Parathyroid adenoma (tissue), 2 donors: Measurements from ENCODE around the gene SAPCD2.
A peak's percentile ranks its signal among the peaks of the same experiment; 100 is the strongest.

Source experiments
- H2AFZ ChIP-seq: fragments of 300-600 bp; sonication (generic); one replicate; pipeline ENCODE4 v1.7.0; 2017; ENCODE audit warnings: antibody characterized with exemption, mild to moderate bottlenecking
- H3K27ac ChIP-seq: fragments of 300-600 bp; sonication (generic); one replicate; pipeline ENCODE4 v1.7.0; 2017
- H3K27me3 ChIP-seq: fragments of 300-600 bp; sonication (generic); one replicate; pipeline ENCODE4 v1.7.0; 2017; ENCODE audit warnings: low read length; ENCODE audit not compliant: control insufficient read depth, insufficient read depth
- H3K36me3 ChIP-seq: fragments of 300-600 bp; sonication (generic); one replicate; pipeline ENCODE4 v1.7.0; 2017; ENCODE audit warnings: low read length; ENCODE audit not compliant: control insufficient read depth, insufficient read depth
- H3K4me1 ChIP-seq: fragments of 300-600 bp; sonication (generic); one replicate; pipeline ENCODE4 v1.7.0; 2017; ENCODE audit warnings: control low read depth
- H3K4me2 ChIP-seq: fragments of 300-600 bp; sonication (generic); one replicate; pipeline ENCODE4 v1.7.0; 2017; ENCODE audit warnings: low read length
- H3K4me3 ChIP-seq: fragments of 300-600 bp; sonication (generic); one replicate; pipeline ENCODE4 v1.7.0; 2017; ENCODE audit warnings: low read depth, low read length
- H3K79me2 ChIP-seq: fragments of 300-600 bp; sonication (generic); one replicate; pipeline ENCODE4 v1.7.0; 2017; ENCODE audit warnings: control low read depth
- H3K9ac ChIP-seq: fragments of 300-600 bp; sonication (generic); one replicate; pipeline ENCODE4 v1.7.0; 2017; ENCODE audit warnings: mild to moderate bottlenecking
- H3K9me3 ChIP-seq: fragments of 300-600 bp; sonication (generic); one replicate; pipeline ENCODE4 v1.7.0; 2017; ENCODE audit warnings: low read length; ENCODE audit not compliant: control insufficient read depth
- CTCF ChIP-seq: fragments of 300-600 bp; sonication (generic); IDR thresholded peaks from one replicate; pipeline ENCODE4 v1.7.0; 2017; ENCODE audit warnings: antibody characterized with exemption, mild to moderate bottlenecking
- donor health status: primary hyperparathyroidism.

Gene SAPCD2

DNA sequence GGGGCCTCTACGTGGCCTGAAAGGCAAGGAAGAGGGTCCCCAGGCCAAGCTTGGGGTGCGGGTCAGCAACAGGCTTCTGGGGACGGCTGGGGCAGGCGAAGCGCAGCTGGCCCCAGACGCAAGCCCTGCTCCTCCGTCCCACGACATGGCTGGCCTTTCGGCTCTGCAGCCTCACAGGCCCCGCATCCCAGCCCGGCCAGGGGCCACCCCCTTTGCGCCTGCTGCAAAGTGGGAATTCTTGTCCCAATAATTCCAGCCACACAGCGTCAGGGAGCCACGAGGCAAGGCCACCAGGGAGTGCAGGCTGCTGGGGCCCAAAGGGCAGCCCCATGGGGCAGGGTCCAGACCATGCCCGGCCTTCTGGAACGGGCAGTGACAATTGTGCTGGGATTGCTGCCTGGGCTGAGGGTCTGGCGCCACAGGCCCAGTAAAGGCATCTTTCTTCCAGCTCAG, 15.4 kb downstream of the SAPCD2 start:
- Histone ChIP-seq H3K36me3 (no peaks in the 10 kb centered on the region), H3K4me1 (no peaks in the 10 kb centered on the region), H3K9me3 (no peaks in the 10 kb centered on the region), H3K9ac (no peak overlapping the region), H3K4me2 (no peak overlapping the region), H3K4me3 (no peak overlapping the region), H2AFZ (no peak overlapping the region), H3K79me2 (no peaks in the 10 kb centered on the region), H3K27me3 (no peaks in the 10 kb centered on the region), H3K27ac (no peak overlapping the region)
- TF ChIP-seq CTCF = no peak

DNA sequence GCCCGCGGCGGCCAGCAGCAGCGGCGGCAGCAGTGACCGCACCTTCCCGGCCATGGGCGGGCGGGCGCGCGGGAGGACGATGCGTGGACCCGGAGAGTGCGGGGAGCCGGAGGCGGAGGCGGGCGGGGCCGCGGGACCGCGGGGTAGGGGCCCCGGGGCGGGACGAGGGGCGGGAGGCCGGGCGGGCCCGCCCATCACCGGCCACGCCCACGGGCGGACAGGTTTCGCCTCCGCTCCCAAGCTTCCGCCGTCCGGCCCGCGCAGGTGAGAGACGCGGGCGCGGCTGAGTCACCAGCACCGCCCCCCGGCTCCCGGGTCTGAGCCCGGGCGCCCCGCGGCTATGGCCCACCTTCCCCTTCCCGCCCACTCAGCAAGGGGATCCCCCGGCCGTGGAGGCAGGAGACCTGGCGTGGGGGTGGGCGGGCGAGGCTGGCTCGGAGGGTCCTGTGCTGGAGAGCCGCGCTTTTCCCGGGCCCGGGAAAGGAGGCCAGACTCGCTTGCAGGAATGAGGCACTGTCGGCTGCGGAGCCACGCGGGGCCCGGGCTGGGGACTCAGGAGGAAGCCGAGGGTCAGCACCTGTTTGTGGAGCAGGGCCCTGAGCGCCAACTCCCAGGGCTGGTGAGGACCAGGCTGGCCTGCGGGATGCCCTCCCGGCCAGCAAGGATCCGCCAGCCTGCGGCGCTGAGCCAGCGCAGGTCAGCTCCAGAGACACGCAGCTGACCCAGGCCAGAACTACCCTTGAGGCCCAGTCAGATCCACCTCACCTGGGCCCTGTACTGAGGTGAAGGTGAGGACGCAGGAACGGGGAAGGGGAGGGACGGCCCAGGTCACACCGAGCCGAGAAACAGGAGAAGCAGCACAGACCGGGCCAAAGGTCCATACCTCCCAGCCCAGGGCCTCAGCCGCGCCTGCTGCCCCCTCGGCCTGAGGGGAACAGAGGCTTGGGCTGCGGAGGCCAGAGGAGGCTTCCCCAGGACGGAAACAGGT, 16.1 kb downstream of the SAPCD2 start, which contains the start of gene ENTPD2:
ENTPD2 (minus strand) TSS at position 118 of the 988 bp plus-strand sequence; CDS start at position 54, 64 bp downstream.
- Histone ChIP-seq H3K4me2 (peak within 1 kb of the TSS; percentile 63), H3K27ac (no peak within 1 kb of the TSS), H3K27me3 (no peaks in the 10 kb centered on the region), H3K9me3 (no peaks in the 10 kb centered on the region), H2AFZ (peak within 1 kb of the TSS; percentile 69), H3K4me1 (no peaks in the 10 kb centered on the region), H3K4me3 (peak within 1 kb of the TSS; percentile 42), H3K9ac (no peak within 1 kb of the TSS), H3K36me3 (no peaks in the 10 kb centered on the region), H3K79me2 (no peaks in the 10 kb centered on the region)
- no peak for TF ChIP-seq CTCF

DNA sequence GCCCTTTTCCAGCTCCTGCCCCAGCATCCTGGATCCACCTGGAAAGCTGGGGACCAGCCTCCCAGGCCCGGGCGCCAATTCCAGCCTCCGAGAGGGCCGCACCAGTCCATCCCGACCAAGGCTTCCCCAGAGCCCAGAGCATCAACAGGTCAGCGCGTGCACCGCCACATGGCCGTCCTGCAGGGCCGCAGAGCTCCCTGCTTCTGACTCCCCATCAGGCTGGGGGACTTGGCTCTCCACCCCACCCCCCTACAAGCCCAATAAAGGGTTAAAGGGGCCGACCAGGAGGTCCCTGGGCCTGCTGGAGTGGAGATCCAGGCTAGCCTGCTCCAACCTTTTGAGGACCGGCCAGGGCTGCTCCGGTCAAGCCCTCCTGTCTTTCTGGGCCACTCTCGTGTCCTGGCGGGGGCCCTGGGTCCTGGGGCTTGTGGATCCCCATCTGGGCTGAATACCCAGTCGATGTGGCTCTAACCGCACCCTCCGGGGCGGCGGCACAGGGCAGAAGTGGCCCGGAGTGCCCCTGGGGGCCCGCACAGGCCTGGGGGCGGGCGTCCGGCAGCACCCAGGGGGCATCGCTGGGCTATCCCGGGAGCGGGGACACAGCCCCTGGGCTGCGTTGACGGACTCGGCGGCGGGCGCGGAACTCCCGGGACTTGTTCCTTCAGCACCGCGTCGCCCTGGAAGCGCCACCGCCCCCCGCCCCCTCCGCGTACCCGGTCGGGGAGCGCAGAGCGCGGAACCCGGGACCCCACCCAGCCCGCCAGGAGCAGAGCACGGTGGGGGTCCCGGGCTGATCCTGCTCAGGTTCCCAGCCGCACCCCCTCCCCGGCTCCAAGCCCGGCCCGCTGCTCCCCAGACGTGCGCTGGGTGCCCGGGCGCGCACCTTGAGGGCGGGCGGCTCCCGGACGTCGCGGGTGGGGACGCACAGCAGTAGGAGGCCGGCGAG, 17.1 kb downstream of the SAPCD2 start:
- Histone ChIP-seq H3K4me3 (peak overlapping the region; percentile 0), H3K4me1 (no peaks in the 10 kb centered on the region), H3K79me2 (no peaks in the 10 kb centered on the region), H3K27ac (no peak overlapping the region), H3K9ac (no peak overlapping the region), H3K4me2 (peak overlapping the region; percentile 63), H3K36me3 (no peaks in the 10 kb centered on the region), H3K27me3 (no peaks in the 10 kb centered on the region), H2AFZ (peak overlapping the region; percentile 17), H3K9me3 (no peaks in the 10 kb centered on the region)
- no peak for TF ChIP-seq CTCF

DNA sequence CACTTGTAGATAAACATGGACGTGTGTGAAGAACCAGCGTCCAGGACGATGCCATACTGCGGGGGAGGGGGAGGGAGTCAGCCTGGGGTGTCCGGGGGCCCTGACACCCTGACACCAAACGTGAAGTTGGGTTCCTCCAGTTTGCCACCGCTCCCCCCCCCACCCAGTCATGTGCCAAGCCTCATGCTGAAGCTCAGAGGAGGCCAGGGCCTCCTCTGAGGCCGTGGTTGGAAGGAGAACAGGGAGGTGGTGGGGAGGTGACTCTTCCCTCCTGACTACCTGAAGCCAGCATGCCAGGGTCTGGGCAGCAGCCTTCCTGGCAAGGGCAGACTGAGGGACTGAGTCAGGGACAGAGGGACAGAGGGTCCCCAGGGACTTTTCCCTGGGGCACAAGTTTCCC, 18.1 kb downstream of the SAPCD2 start:
- no peak overlapping the region for H3K4me2 ChIP-seq
- H3K27ac ChIP-seq = no peak overlapping the region
- TF ChIP-seq CTCF = no peak
- no peaks in the 10 kb centered on the region for H3K9me3 ChIP-seq
- no peaks in the 10 kb centered on the region for H3K36me3 ChIP-seq
- H3K4me1 ChIP-seq = no peaks in the 10 kb centered on the region
- H3K27me3 ChIP-seq = no peaks in the 10 kb centered on the region
- H2AFZ ChIP-seq = no peak overlapping the region
- H3K4me3 ChIP-seq = no peak overlapping the region
- H3K79me2 ChIP-seq = no peaks in the 10 kb centered on the region
- H3K9ac ChIP-seq = no peak overlapping the region
